Epithelial cell of proximal tubule (primary cell): ENCODE data around the gene USP37. TPM values are rescaled to one million over a fixed set of nuclear protein-coding genes. Genes with fewer than 3 reads are reported as not detected.

Experiments used
- DNase-seq: peaks from one replicate; pipeline ENCODE4 v3.0.0-alpha.2; 2011; ENCODE audit warnings: low read depth
- H3K4me3 ChIP-seq: 2 replicates; pipeline ENCODE4 v1.5.1; 2011; ENCODE audit warnings: low read depth, mild to moderate bottlenecking, low read length
- total RNA-seq: library from RNA; depleted of rRNA; stranded (reverse); fragments of >200 nt; gene quantifications from 2 replicates; pipeline ENCODE4 v1.2.3, GENCODE V29; 2015
- TF ChIP-seq, protein P1 (sequence below): conservative IDR thresholded peaks from 2 replicates; pipeline ENCODE4 v1.5.1; 2012; ENCODE audit warnings: low read depth, mild to moderate bottlenecking, low read length

USP37 gene
- total RNA-seq, 1 donor from 2014 or later, result 14.9 TPM

DNA sequence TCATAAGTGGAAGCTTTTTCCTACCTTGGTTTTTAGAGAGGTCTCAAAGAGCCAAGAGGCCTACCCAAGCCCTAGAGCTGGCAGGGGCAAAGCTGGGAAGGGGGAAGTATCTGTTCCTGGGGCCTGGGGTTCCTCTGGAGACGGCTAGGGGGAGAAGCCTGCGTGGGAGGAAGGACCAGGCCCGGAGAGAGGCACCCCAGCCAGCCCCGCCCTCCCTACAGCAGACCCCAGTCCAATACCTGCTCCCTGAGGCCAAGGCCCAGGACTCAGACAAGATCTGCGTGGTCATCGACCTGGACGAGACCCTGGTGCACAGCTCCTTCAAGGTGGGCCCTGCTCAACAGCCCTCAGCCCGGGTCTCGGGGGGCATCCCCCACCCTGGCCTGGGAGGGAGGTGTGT, 166.3 kb downstream of the USP37 start:
- TF ChIP-seq, protein P1, sequence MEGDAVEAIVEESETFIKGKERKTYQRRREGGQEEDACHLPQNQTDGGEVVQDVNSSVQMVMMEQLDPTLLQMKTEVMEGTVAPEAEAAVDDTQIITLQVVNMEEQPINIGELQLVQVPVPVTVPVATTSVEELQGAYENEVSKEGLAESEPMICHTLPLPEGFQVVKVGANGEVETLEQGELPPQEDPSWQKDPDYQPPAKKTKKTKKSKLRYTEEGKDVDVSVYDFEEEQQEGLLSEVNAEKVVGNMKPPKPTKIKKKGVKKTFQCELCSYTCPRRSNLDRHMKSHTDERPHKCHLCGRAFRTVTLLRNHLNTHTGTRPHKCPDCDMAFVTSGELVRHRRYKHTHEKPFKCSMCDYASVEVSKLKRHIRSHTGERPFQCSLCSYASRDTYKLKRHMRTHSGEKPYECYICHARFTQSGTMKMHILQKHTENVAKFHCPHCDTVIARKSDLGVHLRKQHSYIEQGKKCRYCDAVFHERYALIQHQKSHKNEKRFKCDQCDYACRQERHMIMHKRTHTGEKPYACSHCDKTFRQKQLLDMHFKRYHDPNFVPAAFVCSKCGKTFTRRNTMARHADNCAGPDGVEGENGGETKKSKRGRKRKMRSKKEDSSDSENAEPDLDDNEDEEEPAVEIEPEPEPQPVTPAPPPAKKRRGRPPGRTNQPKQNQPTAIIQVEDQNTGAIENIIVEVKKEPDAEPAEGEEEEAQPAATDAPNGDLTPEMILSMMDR, result no peak
- no peak for DNase-seq
- H3K4me3 ChIP-seq, result no peak overlapping the region

DNA sequence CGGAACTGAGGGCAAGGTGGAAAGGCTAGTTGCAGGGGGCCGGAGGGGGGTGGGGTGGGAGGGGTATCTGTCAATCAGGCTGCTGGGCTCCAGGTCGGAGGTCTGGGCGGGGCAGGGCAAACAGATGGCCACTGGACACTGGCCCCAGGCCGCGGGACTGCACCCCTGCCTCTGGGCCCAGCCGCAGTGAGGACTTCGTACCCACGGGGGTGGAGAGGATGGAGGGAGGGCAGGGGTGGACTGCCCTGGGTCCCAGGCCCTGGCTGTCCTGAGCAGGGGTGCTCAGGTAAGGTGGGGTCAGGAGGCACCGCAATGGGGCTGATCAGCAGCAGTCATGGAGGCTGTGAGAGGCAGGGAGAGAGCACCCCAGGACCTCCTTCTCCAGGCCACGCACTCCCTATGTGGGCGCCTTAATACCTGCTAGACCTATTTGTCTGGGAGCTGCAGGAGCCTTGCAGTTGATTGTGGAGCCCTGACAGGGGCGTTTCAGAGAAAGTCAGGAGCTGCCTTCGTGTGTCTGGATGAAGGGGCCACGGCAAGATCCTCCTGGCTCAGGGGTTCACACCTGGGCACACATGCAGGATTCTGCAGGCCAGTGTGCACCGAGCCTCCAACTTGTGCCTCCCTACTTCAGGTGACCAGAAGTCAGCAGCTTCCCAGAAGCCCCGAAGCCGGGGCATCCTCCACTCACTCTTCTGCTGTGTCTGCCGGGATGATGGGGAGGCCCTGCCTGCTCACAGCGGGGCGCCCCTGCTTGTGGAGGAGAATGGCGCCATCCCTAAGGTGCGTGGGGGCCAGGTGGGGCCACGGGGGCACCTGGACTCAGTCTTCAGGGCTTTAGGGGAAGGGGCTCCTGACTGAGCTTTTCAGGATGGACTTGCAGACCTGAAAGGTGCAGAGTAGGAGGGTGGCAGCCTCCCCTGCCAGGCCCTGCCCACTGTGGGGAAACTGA, 166.9 kb downstream of the USP37 start:
- H3K4me3 ChIP-seq, result peak overlapping the region; percentile 72
- TF ChIP-seq, protein P1, result no peak
- no peak for DNase-seq

Other genes starting within 250 kb of the USP37 start
- not detected in 2 replicates for gene CATIP, start 211.5 kb downstream of the USP37 start, total RNA-seq
- 0.22 TPM in 1 of 2 replicates, not detected in the other for gene SLC11A1, start 186.1 kb downstream of the USP37 start, total RNA-seq
- gene CTDSP1, start 168.5 kb downstream of the USP37 start, total RNA-seq, result 49.0 and 65.5 TPM in 2 replicates
- not detected in 2 replicates for gene VIL1, start 149.2 kb downstream of the USP37 start, total RNA-seq
- 56.8 and 71.0 TPM in 2 replicates for gene CNOT9, start 488 bp upstream of the USP37 start, total RNA-seq
- gene PLCD4, start 39.5 kb upstream of the USP37 start, total RNA-seq, result 0.29 and 0.58 TPM in 2 replicates
- 16.0 and 17.6 TPM in 2 replicates for gene ZNF142, start 91.3 kb upstream of the USP37 start, total RNA-seq
- 38.2 and 62.1 TPM in 2 replicates for gene BCS1L, start 91.3 kb upstream of the USP37 start, total RNA-seq
- gene RNF25, start 103.7 kb upstream of the USP37 start, total RNA-seq, result 23.1 and 32.6 TPM in 2 replicates
- gene STK36, start 103.7 kb upstream of the USP37 start, total RNA-seq, result 9.7 and 16.0 TPM in 2 replicates
- gene TTLL4, start 142.5 kb upstream of the USP37 start, total RNA-seq, result 20.5 and 37.0 TPM in 2 replicates
- gene CYP27A1, start 213.8 kb upstream of the USP37 start, total RNA-seq, result 28.6 and 49.0 TPM in 2 replicates